ENCODE measurements around the gene DHRSX.
"Not testable (repeated sequence)": the region's sequence is repeated elsewhere in the genome, so short reads cannot be mapped to it uniquely, and the experiment has no call there.

The DHRSX gene

DNA sequence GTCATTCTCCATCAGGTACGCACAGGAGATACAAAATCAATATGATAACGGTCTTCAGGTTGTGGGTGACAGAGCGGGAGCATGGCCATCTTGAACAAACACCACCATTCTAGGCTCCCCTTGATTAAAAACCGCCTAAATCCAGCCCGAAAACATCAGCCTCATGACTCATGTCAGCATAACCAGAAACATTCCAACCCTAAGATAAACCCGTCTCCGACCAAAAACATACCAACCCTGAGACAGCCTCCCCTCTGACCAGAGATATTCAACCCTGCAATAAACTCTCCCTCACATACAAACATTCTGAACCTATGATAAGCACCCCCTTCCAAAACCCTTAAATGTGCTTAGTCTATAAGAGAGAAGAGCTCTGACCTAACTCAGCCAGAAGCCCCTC lies 157.9 kb downstream of the DHRSX start:
- DNase-seq = no peak

GRCh38 chrX:2342281-2342688 lies 158.5 kb downstream of the DHRSX start:
- DNase-seq = no peak

DNA sequence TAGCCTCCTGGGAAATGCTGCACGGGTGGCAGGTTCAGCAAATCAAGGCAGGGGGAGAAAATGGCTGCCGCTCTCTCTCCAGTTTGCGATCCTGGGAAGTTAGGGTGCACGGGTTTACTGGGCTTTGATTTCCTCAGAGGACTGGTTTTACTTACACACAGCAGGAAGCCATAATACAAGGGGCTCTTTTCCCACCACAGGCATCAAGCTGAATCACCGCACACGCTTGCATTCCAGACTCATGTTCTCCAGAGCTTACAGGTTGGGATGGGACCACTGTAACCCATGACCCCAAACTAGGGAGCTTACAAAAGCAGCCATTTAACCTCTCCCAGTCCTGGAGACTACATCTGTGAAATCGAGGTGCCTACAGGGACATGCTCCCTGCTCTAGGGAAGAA lies 159.8 kb downstream of the DHRSX start:
- DNase-seq = no peak

GRCh38 chrX:2336181-2336580 lies 164.6 kb downstream of the DHRSX start:
- DNase-seq = no peak

DNA sequence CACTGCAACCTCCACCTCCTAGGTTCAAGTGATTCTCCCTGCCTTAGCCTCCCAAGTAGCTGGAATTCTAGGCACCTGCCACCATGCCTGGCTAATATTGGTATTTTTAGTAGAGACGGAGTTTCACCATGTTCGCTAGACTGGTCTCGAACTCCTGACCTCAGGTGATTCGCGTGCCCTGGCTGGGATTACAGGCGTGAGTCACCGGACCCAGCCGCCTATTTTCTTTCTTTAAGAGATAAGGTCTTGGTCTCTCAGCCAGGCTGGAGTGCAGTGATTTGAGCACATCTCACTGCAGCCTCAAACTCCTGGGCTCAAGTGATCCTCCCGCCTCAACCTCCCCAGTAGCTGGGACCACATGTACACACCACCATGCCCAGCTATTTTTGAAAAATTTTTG lies 166.5 kb downstream of the DHRSX start:
- DNase-seq = no peak

DNA sequence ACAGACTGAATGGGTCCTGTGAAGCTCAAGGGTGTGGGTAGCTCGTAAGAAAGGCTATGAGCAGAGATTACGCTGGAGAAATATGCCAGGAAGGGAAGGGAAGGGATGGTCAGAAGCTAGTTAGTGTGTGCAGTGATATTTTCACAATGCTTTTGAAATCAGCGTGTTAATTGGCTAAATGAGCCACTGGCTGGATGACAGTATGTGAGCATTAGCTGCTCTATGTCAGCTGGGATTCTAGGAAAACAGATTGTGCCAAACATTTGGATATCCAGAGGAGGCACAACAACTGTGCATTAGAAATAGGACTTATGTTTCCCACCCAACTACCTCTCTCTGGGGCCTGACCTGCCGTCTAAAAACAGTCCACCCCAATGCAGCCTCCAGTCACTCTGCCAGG lies 168.5 kb downstream of the DHRSX start:
- no peak for DNase-seq

DNA sequence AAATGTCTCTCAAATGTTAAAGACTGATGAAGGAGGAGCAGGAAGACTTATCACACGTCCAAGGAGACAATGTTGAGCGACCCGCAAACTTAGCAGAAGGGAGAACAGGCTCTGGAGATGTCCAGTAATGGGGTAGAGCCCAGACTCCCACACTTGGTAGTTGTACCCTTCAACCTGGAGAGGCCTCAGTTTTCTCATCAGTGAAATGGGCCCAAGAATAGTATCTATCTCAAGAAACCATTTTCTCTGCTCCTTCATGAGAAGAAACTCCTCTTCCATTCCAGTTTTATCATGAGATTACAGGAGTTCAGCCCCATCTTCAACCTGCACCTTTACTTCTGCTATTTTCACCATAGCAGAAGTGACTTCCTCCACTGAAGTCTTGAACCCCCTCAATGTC lies 169.9 kb downstream of the DHRSX start:
- no peak for DNase-seq

GRCh38 chrX:2330487-2330886 lies 170.3 kb downstream of the DHRSX start:
- DNase-seq = no peak

- no peak for DNase-seq
These were observed 173.4 kb downstream of the DHRSX start for GRCh38 chrX:2327423-2327822.

DNA sequence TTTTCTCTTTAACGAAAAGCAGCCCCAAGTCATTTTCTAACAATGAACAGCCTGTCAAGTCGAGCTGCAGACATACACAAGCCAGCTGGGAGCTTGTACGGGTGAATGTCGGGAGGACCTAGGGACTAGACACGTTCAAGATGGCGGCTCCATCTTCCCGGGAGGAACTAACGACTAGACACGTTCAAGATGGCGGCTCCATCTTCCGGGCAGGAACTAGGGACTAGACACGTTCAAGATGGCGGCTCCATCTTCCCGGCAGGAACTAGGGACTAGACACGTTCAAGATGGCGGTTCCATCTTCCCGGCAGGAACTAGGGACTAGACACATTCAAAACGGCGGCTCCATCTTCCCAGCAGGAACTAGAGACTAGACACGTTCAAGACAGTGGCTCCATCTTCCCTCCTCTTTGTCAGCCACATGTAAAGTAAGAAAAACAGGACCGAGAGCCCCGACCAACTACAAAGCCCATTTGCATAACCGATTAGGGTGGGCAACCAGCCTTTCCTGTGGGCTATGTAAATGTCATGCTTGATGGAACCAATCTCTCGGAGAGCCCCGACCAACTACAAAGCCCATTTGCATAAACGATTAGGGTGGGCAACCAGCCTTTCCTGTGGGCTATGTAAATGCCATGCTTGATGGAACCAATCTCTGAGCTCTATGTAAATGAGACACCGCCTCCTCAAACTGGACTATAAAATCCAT lies 175.5 kb downstream of the DHRSX start:
- no peak for DNase-seq

DNA sequence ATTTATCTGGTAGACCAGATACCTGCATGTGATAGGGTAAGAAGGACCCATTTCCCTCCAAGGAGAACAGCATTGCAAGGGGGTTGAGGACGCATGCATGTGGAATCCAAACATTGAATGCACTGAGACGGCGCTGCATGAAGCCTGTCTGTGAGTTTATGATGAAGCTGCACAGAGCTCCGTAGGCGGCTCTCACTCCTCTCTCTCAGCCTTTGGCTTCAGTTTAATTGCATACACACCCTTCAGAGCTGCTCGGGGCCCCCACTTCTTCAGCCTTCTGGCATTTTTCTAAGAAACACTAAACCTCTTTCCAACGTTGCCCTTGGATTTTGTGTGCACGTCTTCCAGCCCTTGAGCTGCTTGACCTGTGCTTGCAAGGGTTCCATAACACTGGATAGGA lies 176.6 kb downstream of the DHRSX start:
- no peak for DNase-seq

DNA sequence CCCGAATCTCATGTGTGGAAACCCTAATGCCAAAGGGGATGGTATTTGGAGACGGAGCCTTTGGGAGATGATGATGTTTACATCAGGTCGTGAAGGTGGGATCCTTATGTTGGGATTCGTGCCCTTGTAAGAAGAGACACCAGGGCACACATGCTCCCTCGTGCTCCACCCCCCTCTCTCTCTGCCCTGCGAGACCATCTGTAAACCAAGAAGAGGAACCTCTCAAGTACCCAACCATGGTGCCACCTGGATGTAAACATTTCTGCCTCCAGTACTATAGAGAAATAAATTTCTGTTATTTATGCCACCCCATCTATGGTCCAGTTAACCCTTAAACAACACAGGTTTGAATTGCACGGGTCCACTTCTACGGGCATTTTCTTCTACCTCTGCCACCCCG lies 179.4 kb downstream of the DHRSX start:
- DNase-seq = no peak

GRCh38 chrX:2320580-2321327 lies 180.0 kb downstream of the DHRSX start:
- no peak for DNase-seq

DNA sequence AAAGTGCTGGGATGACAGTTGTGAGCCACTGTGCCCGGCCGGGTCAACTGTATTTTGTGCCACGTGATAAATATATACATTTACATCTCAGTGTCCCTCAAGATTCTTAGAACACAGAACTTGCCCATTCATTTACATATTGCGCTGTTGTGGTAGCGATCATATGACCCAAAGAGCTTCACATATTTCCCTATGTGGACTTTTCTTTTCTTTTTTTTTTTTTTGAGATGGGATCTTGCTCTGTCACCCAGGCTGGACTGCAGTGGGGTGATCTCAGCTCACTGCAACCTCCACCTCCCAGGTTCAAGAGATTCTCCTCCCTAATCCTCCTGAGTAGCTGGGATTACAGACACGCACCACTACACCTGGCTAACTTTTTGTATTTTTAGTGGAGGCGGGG lies 180.7 kb downstream of the DHRSX start:
- no peak for DNase-seq

DNA sequence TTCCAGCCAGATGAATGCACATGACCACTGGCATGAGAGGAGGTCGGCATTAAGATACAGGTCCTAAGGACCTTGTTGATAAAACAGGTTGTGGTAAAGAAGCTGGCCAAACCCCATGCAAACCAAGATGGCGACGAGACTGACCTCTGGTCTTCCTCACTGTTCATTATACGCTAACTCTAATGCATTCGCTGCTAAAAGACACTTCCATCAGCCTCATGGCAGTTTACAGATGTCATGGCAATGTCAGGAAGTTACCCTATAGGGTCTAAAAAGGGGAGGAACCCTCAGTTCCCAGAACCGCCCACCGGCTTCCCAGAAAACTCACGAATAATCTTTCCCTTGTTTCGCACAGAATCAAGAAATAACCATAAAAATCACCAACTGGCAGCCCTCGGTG lies 182.4 kb downstream of the DHRSX start:
- no peak for DNase-seq

DNA sequence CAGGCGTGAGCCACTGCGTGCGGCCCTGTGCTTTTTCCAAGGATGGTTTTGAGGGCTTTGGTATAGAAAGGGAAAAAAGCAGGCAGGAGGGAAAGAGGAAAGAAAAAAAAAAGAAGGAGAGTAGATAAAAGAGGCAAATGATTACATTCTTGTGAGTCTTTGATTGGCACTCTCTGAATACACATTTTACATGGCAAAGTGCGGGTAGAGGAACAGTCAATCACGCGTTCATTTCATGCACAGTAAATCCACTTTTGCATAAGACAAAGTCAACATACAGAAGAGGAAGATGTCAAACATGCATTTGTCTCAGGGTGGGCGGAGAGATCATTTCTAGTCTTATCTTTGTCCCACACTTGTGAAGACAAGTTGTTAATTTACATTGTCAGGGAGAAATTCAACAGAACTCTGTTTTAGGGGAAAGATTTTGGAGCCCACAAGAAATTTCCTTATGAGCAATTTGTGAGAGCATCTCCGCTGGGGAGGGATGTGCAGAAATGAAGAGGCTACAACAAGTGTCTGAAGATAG lies 183.2 kb downstream of the DHRSX start:
- DNase-seq = no peak

- no peak for DNase-seq
These were observed 184.2 kb downstream of the DHRSX start for GRCh38 chrX:2316534-2316933.

GRCh38 chrX:2315434-2315833 lies 185.3 kb downstream of the DHRSX start:
- DNase-seq = no peak

DNA sequence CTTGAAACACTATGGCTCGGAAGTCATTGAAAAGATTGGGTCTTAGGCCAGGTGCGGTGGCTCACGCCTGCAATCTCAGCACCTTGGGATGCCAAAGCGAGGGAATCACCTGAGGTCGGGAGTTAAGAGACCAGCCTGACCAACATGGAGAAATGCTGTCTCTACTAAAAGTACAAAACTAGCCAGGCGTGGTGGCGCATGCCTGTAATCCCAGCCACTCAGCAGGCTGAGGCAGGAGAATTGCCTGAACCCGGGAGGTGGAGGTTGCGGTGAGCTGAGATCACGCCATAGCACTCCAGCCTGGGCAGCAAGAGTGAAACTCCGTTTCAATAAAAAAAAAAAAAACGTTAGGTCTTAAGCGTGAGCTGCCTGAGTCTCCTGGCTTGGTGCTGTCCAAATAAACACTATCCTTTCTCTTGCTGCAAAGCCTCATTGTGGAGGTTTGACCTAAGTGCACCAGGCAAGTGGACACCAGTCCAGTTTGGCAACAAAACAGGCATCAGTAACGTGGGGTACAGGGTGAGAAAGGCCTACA lies 185.9 kb downstream of the DHRSX start:
- DNase-seq = no peak

GRCh38 chrX:2313864-2314640 lies 186.7 kb downstream of the DHRSX start:
- no peak for DNase-seq

DNA sequence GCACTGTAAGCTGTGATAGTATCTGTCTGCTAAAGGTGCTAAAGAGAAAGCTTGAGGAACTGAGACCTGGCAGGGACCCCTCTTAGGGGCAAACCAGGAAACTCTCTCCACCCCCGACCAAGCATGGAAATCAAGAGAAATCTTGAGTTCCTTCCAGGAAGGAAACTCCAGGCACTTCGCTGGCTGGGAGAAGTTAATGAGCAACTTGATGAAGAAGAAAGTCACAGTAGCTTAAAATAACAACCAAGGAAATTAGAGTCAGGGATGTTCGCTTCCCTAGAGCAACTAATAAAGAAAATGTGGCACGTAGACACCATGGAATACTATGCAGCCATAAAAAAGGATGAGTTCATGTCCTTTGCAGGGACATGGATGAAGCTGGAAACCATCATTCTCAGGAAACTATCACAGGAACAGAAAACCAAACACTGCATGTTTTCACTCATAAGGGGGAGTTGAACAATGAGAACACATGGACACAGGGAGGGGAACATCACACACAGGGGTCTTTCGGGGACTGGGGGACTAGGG lies 188.7 kb downstream of the DHRSX start:
- not testable (repeated sequence) for DNase-seq

DNA sequence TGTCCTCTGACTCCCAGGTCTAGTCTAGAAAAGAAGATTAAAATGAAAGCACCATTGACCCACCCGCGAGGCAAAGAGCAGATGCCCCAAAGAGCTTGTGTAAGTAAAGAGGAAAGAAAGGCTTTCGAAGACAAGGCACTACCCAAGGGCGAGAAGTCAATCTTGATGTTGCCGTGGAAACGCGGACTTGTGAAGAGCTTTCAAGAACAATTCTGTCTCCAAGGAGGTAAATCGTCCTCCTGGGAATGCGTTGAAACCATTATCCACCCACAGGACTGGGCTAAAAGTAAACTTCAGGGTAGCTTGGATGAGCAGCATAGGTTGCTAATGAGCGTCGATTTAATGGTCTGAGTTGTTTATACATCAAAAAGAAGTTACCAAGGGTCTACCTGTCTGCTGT lies 189.3 kb downstream of the DHRSX start:
- DNase-seq = no peak

DNA sequence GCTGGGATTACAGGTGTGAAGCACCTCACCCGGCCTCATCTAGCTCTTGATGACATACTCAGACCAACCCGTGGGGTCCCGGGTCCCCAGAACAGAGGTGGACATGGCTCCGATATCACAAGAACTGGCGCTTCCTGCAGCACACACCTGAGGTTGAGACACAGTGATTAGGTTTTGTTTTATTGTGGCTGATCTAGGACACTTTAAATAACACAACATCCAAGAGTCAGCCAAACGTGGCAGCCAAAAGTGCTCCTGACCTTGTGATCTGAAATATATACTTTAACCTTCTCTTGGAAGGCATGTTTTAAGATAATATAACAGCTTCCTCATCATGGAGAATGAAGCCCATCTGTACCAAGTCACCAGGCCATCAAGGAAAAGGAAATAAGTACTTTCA lies 198.9 kb downstream of the DHRSX start:
- no peak for DNase-seq

Measured in RPMI8226 (cell line).